Neural progenitor cell (in vitro differentiated cells): Measurements from ENCODE around the gene SLC26A4. TPM values are rescaled to one million over a fixed set of nuclear protein-coding genes. Genes with fewer than 3 reads are reported as not detected.

ENCODE experiments used
- DNase-seq: peaks from one replicate; pipeline ENCODE4 v3.0.0-alpha.2; 2016; ENCODE audit warnings: low spot score
- H2AFZ ChIP-seq: fragments of 200-600 bp; sonication (generic); replicated peaks from 2 replicates; pipeline ENCODE4 v1.6.1; 2016; ENCODE audit warnings: antibody characterized with exemption
- H3F3A ChIP-seq: fragments of 200-600 bp; sonication (generic); 2 replicates; pipeline ENCODE4 v1.6.1; 2016; ENCODE audit warnings: antibody characterized with exemption, low read depth
- H3K27ac ChIP-seq: fragments of 200-600 bp; sonication (generic); 2 replicates; pipeline ENCODE4 v1.5.1; 2016; ENCODE audit warnings: mild to moderate bottlenecking
- H3K27me3 ChIP-seq: fragments of 200-600 bp; sonication (generic); 2 replicates; pipeline ENCODE4 v1.6.1; 2016; ENCODE audit warnings: mild to moderate bottlenecking, moderate library complexity
- H3K36me3 ChIP-seq: fragments of 200-600 bp; sonication (generic); 2 replicates; pipeline ENCODE4 v1.5.1; 2016
- H3K4me1 ChIP-seq: fragments of 200-600 bp; sonication (generic); 2 replicates; pipeline ENCODE4 v1.6.1; 2016; ENCODE audit warnings: mixed run types
- H3K4me2 ChIP-seq: fragments of 200-600 bp; sonication (generic); 2 replicates; pipeline ENCODE4 v1.6.1; 2016
- H3K4me3 ChIP-seq: fragments of 200-600 bp; sonication (generic); 2 replicates; pipeline ENCODE4 v1.5.1; 2016
- H3K79me2 ChIP-seq: fragments of 200-600 bp; sonication (generic); 2 replicates; pipeline ENCODE4 v1.6.1; 2016; ENCODE audit warnings: low read depth
- H3K9ac ChIP-seq: fragments of 200-600 bp; sonication (generic); 2 replicates; pipeline ENCODE4 v1.6.1; 2016
- H3K9me3 ChIP-seq: fragments of 200-600 bp; sonication (generic); 2 replicates; pipeline ENCODE4 v1.5.1; 2016; ENCODE audit warnings: low read depth
- H4K20me1 ChIP-seq: fragments of 200-600 bp; sonication (generic); 2 replicates; pipeline ENCODE4 v1.6.1; 2016; ENCODE audit warnings: low read depth
- H3K27ac Mint-ChIP-seq: 3 replicates; pipeline ENCODE4 v1.8.0; 2021; ENCODE audit warnings: mixed read lengths
- H3K27me3 Mint-ChIP-seq: 2 replicates; pipeline ENCODE4 v1.8.0; 2022; ENCODE audit warnings: low read depth, mild to moderate bottlenecking, inconsistent platforms, moderate library complexity, mixed read lengths; ENCODE audit not compliant: insufficient read depth
- H3K36me3 Mint-ChIP-seq: 3 replicates; pipeline ENCODE4 v1.8.0; 2021; ENCODE audit warnings: mixed read lengths
- H3K4me1 Mint-ChIP-seq: 3 replicates; pipeline ENCODE4 v1.8.0; 2021; ENCODE audit warnings: mixed read lengths
- H3K4me3 Mint-ChIP-seq: 3 replicates; pipeline ENCODE4 v1.8.0; 2021; ENCODE audit warnings: mild to moderate bottlenecking, moderate library complexity, mixed read lengths
- H3K9me3 Mint-ChIP-seq: 3 replicates; pipeline ENCODE4 v1.8.0; 2020; ENCODE audit warnings: mixed read lengths
- CTCF ChIP-seq: fragments of 200-600 bp; sonication (generic); IDR thresholded peaks from 2 replicates; pipeline ENCODE4 v1.5.1; 2017; ENCODE audit warnings: antibody characterized with exemption, mild to moderate bottlenecking
- EZH2 ChIP-seq: fragments of 200-600 bp; sonication (generic); IDR thresholded peaks from 2 replicates; pipeline ENCODE4 v1.6.1; 2017; ENCODE audit warnings: antibody characterized with exemption, mild to moderate bottlenecking, moderate library complexity
- EZH2phosphoT487 ChIP-seq: fragments of 200-600 bp; sonication (generic); IDR thresholded peaks from 2 replicates; pipeline ENCODE4 v1.6.1; 2017; ENCODE audit warnings: antibody characterized with exemption
- total RNA-seq: library from RNA; depleted of rRNA; stranded (reverse); fragments of >200 nt; gene quantifications from 2 replicates; pipeline ENCODE4 v1.2.3, GENCODE V29; 2015; ENCODE audit warnings: low replicate concordance

Gene SLC26A4
- total RNA-seq, 1 donor from 2014 or later = 0.02 TPM

GRCh38 chr7:107718456-107719193 lies 58.0 kb downstream of the SLC26A4 start:
- TF ChIP-seq CTCF (no peak), EZH2 (no peak), EZH2phosphoT487 (no peak)
- Mint-ChIP-seq H3K4me1 (no peaks in the 10 kb centered on the region), H3K27me3 (peaks cover 4% of the 10 kb centered on the region), H3K4me3 (no peak overlapping the region), H3K36me3 (no peaks in the 10 kb centered on the region), H3K9me3 (no peaks in the 10 kb centered on the region), H3K27ac (no peak overlapping the region)
- Histone ChIP-seq H4K20me1 (no peaks in the 10 kb centered on the region), H3F3A (no peaks in the 10 kb centered on the region), H3K36me3 (no peaks in the 10 kb centered on the region), H3K79me2 (no peaks in the 10 kb centered on the region), H3K9ac (no peak overlapping the region), H3K27me3 (no peaks in the 10 kb centered on the region), H3K4me1 (no peaks in the 10 kb centered on the region), H3K27ac (no peak overlapping the region), H3K9me3 (no peaks in the 10 kb centered on the region), H2AFZ (no peak overlapping the region), H3K4me2 (no peak overlapping the region), H3K4me3 (no peak overlapping the region)
- DNase-seq = no peak

DNA sequence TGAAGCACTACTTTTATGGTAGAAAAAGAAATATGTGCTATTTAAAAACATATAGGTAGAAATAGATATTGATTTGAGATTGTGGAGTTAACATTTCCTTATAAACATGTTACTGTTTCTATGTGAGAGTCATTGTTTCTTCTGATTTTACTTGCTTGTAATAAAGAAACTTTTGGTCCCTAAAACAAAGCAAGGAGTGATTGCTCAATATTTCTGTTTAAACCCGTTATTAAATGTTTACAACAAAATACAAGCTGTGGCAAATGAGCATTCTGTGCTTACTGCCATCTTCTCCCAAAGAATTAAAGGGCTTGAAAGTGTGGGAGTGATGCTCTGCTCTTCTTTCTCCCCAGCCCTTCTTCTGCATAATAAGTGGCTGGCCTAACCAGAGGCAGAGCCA lies 60.7 kb downstream of the SLC26A4 start:
- Histone ChIP-seq H3K4me1 (no peaks in the 10 kb centered on the region), H2AFZ (no peak overlapping the region), H3K27me3 (no peaks in the 10 kb centered on the region), H3K4me2 (no peak overlapping the region), H3K9ac (no peak overlapping the region), H3K4me3 (no peak overlapping the region), H4K20me1 (no peaks in the 10 kb centered on the region), H3K27ac (no peak overlapping the region), H3K36me3 (no peaks in the 10 kb centered on the region), H3F3A (no peaks in the 10 kb centered on the region), H3K9me3 (no peaks in the 10 kb centered on the region), H3K79me2 (no peaks in the 10 kb centered on the region)
- no peaks in the 10 kb centered on the region for H3K9me3 Mint-ChIP-seq
- H3K27me3 Mint-ChIP-seq = peaks cover 4% of the 10 kb centered on the region
- H3K4me1 Mint-ChIP-seq = no peaks in the 10 kb centered on the region
- no peak overlapping the region for H3K4me3 Mint-ChIP-seq
- no peak for DNase-seq
- no peaks in the 10 kb centered on the region for H3K36me3 Mint-ChIP-seq
- TF ChIP-seq EZH2 = no peak
- no peak for TF ChIP-seq CTCF
- TF ChIP-seq EZH2phosphoT487 = no peak
- H3K27ac Mint-ChIP-seq = no peak overlapping the region

DNA sequence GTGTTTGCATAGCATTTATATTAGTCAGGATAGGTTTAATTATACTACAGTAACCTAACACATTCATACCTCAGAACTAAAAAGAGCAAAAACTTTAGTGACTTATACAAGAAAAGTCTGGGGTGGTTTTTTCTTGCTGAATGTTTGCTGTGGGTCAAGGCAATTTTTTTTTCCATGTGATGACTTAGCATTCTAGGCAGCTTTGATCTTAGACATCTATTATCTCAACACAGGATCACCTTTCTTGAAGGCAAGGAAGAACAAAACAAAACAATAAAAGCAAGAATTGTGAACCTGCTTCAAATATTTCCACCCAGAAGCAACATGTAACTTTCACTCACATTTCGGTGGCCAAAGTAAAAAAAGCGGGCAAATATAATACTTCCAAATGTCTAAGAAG lies 62.6 kb downstream of the SLC26A4 start:
- Histone ChIP-seq H4K20me1 (no peaks in the 10 kb centered on the region), H2AFZ (no peak overlapping the region), H3F3A (no peaks in the 10 kb centered on the region), H3K9ac (no peak overlapping the region), H3K79me2 (no peaks in the 10 kb centered on the region), H3K36me3 (no peaks in the 10 kb centered on the region), H3K27me3 (no peaks in the 10 kb centered on the region), H3K9me3 (no peaks in the 10 kb centered on the region), H3K4me2 (no peak overlapping the region), H3K4me1 (no peaks in the 10 kb centered on the region), H3K27ac (no peak overlapping the region), H3K4me3 (no peak overlapping the region)
- H3K27me3 Mint-ChIP-seq = peaks cover 4% of the 10 kb centered on the region
- peaks cover 1% of the 10 kb centered on the region for H3K9me3 Mint-ChIP-seq
- no peak for DNase-seq
- H3K4me3 Mint-ChIP-seq = no peak overlapping the region
- no peak overlapping the region for H3K27ac Mint-ChIP-seq
- H3K4me1 Mint-ChIP-seq = peaks cover 2% of the 10 kb centered on the region
- H3K36me3 Mint-ChIP-seq = no peaks in the 10 kb centered on the region
- TF ChIP-seq CTCF (no peak), EZH2phosphoT487 (no peak), EZH2 (no peak)
